T-helper 2 cell (primary cell): ENCODE measurements around the gene MBTPS2.
"Not testable (repeated sequence)": the region's sequence is repeated elsewhere in the genome, so short reads cannot be mapped to it uniquely, and the experiment has no call there.

Experiments
- DNase-seq, 5 experiments: peaks; one replicate each; pipeline versions ENCODE4 v3.0.0 to v3.0.0-alpha.2; 2012 to 2022

MBTPS2 gene

GRCh38 chrX:21863241-21863640 is 23.8 kb downstream of the MBTPS2 start:
- no peak for DNase-seq

GRCh38 chrX:21865436-21865835 is 26.0 kb downstream of the MBTPS2 start:
- no peak for DNase-seq

GRCh38 chrX:21870494-21870893 is 31.1 kb downstream of the MBTPS2 start:
- DNase-seq: no peak

- no peak for DNase-seq
These were observed 33.8 kb downstream of the MBTPS2 start for GRCh38 chrX:21873063-21873775.

- DNase-seq: not testable (repeated sequence)
These were observed 34.8 kb downstream of the MBTPS2 start for GRCh38 chrX:21874182-21874581.

- no peak for DNase-seq
These were observed 35.6 kb downstream of the MBTPS2 start for GRCh38 chrX:21875013-21875412.

- peak in 1 of 5 experiments; percentile 23 for DNase-seq
These were observed 42.6 kb downstream of the MBTPS2 start for GRCh38 chrX:21881881-21882574.

- DNase-seq: peak in 1 of 5 experiments; percentile 75
These were observed 43.8 kb downstream of the MBTPS2 start for GRCh38 chrX:21883258-21883657.

GRCh38 chrX:21885568-21885967 is 46.2 kb downstream of the MBTPS2 start:
- DNase-seq: no peak

GRCh38 chrX:21905313-21905712 is 65.9 kb downstream of the MBTPS2 start:
- DNase-seq: no peak

GRCh38 chrX:21905953-21906352 is 66.5 kb downstream of the MBTPS2 start:
- no peak for DNase-seq

GRCh38 chrX:21907260-21907659 is 67.8 kb downstream of the MBTPS2 start:
- no peak for DNase-seq

- no peak for DNase-seq
These were observed 72.1 kb downstream of the MBTPS2 start for GRCh38 chrX:21911481-21911880.

- no peak for DNase-seq
These were observed 72.8 kb downstream of the MBTPS2 start for GRCh38 chrX:21912220-21912619.

GRCh38 chrX:21912989-21913388 is 73.6 kb downstream of the MBTPS2 start:
- DNase-seq: no peak

GRCh38 chrX:21926116-21926515 is 86.7 kb downstream of the MBTPS2 start:
- DNase-seq: no peak

- peak in 1 of 5 experiments; percentile 70 for DNase-seq
These were observed 87.3 kb downstream of the MBTPS2 start for GRCh38 chrX:21926527-21927278.

- DNase-seq: no peak
These were observed 89.8 kb downstream of the MBTPS2 start for GRCh38 chrX:21929209-21929608.

GRCh38 chrX:21930986-21931385 is 91.6 kb downstream of the MBTPS2 start:
- DNase-seq: no peak

GRCh38 chrX:21932292-21933002 is 93.0 kb downstream of the MBTPS2 start:
- DNase-seq: no peak

- DNase-seq: no peak
These were observed 93.7 kb downstream of the MBTPS2 start for GRCh38 chrX:21933077-21933476.

GRCh38 chrX:21934414-21934813 is 95.0 kb downstream of the MBTPS2 start:
- no peak for DNase-seq
